Stimulated activated CD4-positive, alpha-beta T cell treated with anti-CD3 and anti-CD28 coated beads, Interleukin-15, amount 100 ng/mL, for 24 hours (primary cell): ENCODE results near the gene ZNF300.
A peak's percentile ranks its signal among the peaks of the same experiment; 100 is the strongest.
"Not testable (repeated sequence)": the region's sequence is repeated elsewhere in the genome, so short reads cannot be mapped to it uniquely, and the experiment has no call there.

Source experiments
- DNase-seq: peaks from one replicate; pipeline ENCODE4 v3.0.0-alpha.2; 2020

The ZNF300 gene

GRCh38 chr5:150904479-150905311, at the start of gene ZNF300:
ZNF300 (minus strand) TSS chr5:150904980; CDS start chr5:150903155, 1,825 bp downstream.
- peak; percentile 58 for DNase-seq

GRCh38 chr5:150948539-150948938, 43.8 kb upstream of the ZNF300 start:
- DNase-seq, result no peak

GRCh38 chr5:150946351-150946905, 41.6 kb upstream of the ZNF300 start:
- DNase-seq, result no peak

GRCh38 chr5:150945947-150946346, 41.2 kb upstream of the ZNF300 start:
- DNase-seq, result no peak

GRCh38 chr5:150945486-150945885, 40.7 kb upstream of the ZNF300 start:
- DNase-seq, result no peak

GRCh38 chr5:150931368-150931965, 26.7 kb upstream of the ZNF300 start:
- DNase-seq, result no peak

- no peak for DNase-seq
These were observed 13.8 kb upstream of the ZNF300 start for GRCh38 chr5:150918613-150919012.

GRCh38 chr5:150912312-150912814, 7.6 kb upstream of the ZNF300 start:
- DNase-seq, result no peak

- no peak for DNase-seq
These were observed 518 bp upstream of the ZNF300 start for GRCh38 chr5:150905312-150905683.

GRCh38 chr5:150901446-150901845, 3.3 kb downstream of the ZNF300 start:
- DNase-seq, result no peak

- no peak for DNase-seq
These were observed 9.1 kb downstream of the ZNF300 start for GRCh38 chr5:150895431-150896428.

- no peak for DNase-seq
These were observed 25.4 kb downstream of the ZNF300 start for GRCh38 chr5:150879358-150879757.

- DNase-seq, result no peak
These were observed 42.7 kb downstream of the ZNF300 start for GRCh38 chr5:150862070-150862469.

- no peak for DNase-seq
These were observed 44.4 kb downstream of the ZNF300 start for GRCh38 chr5:150860246-150860821.

- not testable (repeated sequence) for DNase-seq
These were observed 48.1 kb downstream of the ZNF300 start for GRCh38 chr5:150856700-150857099.

GRCh38 chr5:150853561-150853960, 51.2 kb downstream of the ZNF300 start:
- DNase-seq, result no peak

GRCh38 chr5:150851039-150851438, 53.7 kb downstream of the ZNF300 start:
- DNase-seq, result no peak

GRCh38 chr5:150848271-150848670, 56.5 kb downstream of the ZNF300 start:
- DNase-seq, result no peak

- DNase-seq, result no peak
These were observed 57.5 kb downstream of the ZNF300 start for GRCh38 chr5:150847334-150847695.

GRCh38 chr5:150846654-150847333, 58.0 kb downstream of the ZNF300 start:
- DNase-seq, result peak; percentile 70

GRCh38 chr5:150846308-150846653, 58.5 kb downstream of the ZNF300 start, which contains the start of gene IRGM:
IRGM (plus strand) TSS chr5:150846521; CDS start chr5:150848124, 1,603 bp downstream.
- DNase-seq, result not testable (repeated sequence)
